Femur (tissue), 1 donor: ENCODE results near the gene KRT14.
"Not testable (repeated sequence)": the region's sequence is repeated elsewhere in the genome, so short reads cannot be mapped to it uniquely, and the experiment has no call there.

ENCODE experiments used
- DNase-seq: peaks from one replicate; pipeline ENCODE4 v3.0.0-alpha.2; 2017

Gene KRT14

DNA sequence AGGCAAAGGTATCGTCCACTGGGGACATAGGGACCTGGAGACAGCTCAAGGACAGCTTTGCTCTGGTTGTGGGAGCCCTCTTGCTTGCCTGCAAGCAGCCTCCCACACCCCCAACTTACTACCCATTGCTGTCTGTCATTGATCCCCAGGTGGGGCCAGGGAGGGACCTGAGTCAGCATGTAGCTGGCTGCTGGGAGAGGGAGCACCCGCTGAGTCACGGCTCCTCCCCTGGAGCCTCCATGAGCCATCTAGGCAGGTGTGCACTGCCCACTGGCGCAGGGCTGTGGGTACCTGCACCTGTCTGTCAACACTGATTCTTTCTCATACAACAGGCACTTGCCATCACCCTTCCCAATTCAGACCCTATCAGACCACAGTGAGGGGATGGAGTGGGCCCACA, 10.0 kb downstream of the KRT14 start:
- not testable (repeated sequence) for DNase-seq

DNA sequence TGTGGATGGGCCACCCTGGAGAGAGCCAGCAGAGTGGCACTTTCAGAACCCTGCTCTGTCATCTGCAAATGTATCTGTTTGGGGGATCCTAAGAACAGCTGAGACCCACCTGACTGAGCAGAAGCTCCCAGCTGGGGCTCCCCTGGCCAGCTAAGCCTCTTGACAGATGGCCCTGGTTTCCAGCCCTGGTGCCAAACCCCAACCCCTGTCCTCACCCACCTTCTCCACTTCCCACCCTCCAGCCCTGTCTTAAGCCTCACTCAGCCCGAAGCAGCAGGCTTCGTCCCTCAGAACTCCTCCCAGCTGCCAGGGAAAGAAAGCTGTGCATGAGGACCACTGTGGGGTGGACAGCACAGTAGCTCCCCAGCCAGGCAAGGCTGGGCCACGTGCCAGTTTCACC, 11.4 kb downstream of the KRT14 start:
- DNase-seq = no peak

DNA sequence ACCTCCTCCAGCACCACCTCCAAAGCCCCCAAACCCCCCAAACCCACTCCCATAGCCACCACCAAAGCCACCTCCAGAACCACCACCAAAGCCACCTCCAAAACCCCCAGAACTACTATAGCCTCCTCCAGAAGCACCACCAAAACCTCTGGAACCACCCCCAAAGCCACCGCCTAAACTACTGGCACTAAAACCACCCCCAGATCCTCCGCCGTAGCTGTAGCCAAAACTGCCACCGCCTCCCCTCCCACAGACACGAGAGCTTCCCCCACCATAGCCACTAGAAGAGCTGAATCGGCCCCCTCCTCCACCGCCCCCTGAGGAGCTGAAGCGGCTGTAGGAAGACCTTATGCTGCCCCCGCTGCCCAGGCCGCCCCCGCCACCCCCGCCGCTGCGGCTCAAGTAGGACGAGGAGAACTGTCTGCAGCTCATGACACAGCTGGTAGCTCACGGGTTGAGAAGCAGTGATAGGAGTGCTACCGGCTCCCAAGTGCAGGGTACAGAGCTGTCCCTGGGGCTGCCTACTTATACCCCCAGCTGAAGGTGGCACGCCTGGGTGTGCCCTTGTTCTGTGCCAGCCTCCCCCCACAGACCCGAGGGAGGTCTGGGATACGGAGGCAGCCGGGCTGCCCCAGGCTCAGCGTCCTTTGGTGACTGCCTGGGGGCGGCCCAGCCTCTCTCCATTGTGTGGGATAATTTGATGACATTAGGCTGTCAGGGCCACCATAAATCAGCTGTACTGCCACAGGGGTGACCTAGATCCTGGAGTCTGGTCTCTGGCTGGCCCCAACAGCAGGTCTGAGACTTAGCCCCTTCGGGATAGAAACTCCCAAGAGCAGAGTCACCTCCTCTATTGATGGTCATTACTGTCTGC, 14.9 kb downstream of the KRT14 start, which contains the start of gene KRT9:
TSS of gene KRT9 (minus strand) at position 499 of the 874 bp plus-strand sequence. CDS start at position 432, 67 bp downstream.
- no peak for DNase-seq

DNA sequence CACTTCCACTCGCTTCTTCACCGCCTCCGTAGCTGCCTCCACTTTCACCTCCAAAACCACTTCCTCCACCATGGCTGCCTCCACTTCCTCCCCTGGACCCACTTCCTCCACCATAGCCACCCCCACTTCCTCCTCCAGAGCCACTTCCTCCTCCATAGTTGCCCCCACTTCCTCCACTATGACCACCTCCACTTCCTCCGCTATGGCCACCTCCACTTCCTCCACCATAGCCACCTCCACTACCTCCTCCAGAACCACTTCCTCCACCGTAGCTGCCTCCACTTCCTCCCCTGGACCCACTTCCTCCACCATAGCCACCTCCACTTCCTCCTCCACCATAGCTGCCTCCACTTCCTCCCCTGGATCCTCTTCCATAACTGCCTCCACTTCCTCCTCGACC, 19.4 kb downstream of the KRT14 start:
- no peak for DNase-seq

DNA sequence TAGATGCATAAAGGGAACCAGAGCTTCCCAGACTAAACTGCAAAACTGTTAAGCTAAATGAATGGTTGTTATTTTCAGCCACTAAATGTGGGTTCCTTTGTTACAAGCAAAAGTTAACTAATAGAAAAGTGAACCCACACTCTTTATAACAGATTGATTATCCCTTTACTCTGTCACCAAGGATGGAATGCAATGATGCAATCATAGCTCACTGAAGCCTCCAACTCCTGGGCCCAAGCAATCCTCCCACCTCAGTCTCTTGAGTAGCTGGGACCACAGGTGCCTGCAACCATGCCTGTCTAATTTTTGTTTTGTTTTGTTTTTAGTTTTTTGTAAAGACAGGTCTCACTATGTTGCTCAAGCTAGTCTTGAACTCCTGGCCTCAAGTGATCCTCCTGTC, 21.4 kb downstream of the KRT14 start:
- DNase-seq = no peak

DNA sequence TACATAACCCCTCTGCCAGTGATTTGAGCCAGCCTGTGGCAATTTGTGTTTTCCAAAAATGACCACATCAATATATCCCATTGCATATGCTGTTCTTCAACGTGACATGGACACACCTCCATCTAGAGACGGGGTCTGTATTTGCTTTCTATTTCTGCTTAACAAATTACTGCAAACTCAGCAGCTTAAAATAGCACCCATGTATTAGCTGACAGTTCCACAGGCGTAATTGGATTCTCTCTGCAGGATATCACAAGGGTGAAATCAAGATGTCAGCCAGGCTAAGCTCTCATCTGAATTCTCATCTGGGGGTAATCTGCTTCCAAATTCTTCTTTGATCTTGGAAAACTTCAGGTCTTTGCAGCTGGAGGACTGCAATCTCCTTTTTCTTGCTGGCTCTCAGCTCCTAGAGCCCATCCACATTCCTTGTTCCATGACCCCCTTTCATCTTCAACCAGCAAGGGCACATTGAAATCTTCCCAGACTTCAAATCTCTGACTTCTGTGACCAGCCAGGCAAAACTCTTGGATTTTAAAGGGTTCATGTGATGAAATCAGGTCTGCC, 23.0 kb downstream of the KRT14 start:
- DNase-seq = no peak

DNA sequence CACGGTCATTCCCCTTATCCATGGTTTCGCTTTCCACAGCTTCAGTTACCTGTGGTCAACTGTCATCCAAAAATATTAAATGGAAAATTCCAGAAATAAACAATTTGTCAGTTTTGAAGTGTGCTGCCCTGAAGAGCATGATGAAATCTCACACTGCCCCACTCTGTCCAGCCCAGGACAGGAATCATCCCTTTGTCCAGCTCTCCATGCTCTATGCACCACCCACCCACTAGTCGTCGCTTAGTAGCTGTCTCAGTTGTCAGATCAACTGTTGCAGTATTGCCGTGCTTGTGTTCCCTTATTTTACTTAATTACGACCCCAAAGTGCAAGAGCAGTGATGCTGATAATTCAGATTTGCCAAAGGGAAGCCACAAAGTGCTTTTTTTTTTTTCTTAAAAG, 25.1 kb downstream of the KRT14 start:
- DNase-seq = no peak

DNA sequence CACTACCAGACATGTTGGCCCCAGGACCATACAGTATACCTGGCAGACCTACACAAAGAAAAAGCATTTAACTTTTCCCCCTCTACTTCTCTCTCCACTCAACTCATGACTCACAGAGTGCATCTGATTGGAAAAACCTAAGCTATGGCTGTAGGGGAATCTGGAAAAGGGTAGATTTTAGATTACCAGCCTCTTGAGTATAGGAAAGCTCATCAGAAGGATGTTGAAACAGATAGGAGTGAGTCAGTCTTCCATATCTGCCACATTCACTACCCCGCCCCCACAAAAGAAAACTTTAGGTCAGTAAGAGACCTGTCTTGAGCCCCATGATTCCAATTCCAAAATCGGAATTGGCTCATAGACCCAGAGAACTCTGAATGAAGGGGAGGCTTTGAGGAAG, 27.1 kb downstream of the KRT14 start:
- DNase-seq = no peak

DNA sequence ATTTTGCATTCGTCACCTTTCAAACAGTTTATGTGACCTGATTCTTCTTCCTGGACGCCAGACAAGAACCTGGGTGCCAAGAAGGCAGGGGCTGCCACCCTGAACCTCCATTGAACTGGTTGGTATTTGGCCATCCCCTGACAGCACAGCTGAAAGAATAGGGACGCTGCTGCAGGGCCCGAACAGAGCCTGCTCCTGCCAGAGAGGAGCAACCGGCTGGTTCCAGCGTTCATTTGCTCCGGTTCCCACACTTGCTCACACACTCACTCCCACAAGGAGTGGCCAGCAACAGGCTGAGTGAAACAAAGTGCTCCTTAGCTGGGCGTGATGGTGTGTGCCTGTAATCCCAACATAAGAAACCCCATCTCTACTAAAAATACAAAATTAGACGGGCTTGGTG, 29.8 kb downstream of the KRT14 start:
- DNase-seq = no peak

DNA sequence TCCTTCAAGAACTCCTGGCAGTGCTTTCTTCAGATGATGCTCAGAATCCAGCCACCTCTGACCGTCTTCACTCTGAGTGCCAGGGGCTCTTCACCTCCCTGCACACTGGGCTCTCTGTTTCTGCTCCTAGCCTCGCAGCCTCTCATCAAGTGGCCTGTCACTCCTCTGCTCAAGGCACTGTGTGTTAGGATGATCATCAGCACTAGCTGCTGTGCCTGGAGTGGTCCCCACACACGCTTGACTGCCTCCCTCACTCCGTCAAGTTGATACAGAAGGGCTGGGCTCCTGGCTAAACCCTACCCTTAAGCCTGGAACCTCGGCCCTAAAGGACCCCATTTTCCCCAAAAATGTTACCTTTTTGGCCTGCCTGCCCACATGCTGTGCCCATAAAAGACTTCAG, 30.4 kb downstream of the KRT14 start:
- no peak for DNase-seq

DNA sequence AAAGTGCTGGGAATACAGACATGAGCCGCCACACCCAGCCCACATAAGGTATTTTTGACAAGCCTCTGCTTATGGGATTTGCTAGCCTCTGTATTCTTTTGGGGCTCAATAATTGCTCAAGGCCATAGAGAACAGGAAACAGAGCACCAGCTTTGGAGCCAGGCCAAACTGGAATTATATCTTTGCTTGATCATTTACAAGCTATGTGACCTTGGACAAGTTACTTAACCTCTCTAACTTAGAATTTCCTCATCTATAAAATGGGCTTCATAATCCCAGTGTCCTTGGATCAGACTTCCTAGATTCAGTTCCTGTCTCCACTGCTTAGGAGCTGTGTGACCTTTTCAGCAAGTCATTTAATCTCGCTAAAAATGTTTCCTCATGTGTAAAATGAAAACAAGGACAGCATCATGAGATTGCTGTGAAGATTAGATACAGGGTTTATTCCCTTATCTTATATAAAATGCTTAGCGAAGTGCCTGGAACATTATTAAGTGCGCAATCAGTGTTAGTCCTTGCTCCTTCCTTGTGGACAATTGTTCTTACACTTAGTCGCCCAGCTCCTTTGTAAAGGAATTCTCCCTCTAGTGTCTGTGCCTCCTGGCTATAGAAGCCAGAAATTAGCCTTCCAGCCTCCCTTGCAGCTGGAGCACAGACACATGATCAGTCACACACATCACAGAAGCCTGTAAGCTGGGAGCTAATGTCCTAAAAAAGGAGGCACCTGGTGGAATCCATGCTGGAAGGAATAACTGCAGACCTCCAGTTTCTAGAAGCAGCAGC, 31.4 kb downstream of the KRT14 start:
- no peak for DNase-seq

DNA sequence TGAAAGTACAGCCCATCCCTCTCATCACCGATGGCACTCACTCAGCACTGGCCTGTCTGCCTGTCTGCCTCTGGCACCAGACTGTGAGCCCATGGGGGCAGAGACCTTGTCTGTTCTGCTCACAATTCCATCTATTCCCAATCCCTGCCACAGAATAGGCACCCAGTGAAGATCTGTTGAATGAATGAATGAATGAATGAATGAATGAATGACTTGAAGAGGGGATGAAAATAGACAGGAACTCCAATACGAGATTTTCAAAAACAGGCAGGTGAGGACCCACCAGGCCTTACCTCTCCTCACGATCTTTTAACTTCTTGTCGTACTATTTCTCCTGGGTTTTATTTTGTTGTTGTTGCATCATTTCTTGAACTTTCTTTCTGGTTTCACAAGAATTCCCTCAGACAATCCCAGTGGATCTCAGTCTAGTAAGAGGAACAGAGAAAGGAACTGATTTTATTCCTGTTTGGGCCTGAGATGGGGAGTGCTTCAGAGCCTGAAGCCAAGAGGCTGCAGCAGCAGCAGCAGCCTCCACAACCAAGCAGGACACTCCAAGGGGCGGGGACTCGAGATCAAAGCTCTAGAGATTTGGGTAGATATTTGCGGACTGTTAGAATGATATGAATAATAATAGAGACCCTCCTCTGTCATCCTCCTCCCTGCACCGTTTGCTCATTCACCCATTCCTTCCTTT, 32.6 kb downstream of the KRT14 start:
- DNase-seq = no peak

DNA sequence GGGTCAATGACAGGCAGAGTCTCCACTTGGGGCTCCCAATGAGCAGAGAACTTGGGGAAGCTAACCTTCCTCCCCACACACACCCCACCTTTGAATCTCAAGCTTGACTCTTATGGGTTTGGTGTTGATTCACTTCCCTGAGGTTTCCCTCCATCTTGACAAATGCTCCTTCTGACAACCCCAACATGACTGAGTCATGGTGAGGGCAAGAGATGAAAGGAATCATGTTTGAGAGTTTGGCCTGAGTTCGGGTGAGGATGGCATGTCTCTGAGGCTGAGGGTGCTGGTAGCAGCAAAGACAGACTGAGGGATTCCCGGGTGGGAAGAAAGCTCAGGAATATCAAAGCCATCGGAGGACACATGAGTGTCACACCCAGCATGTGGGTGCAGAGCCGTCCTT, 33.5 kb downstream of the KRT14 start:
- DNase-seq = no peak

DNA sequence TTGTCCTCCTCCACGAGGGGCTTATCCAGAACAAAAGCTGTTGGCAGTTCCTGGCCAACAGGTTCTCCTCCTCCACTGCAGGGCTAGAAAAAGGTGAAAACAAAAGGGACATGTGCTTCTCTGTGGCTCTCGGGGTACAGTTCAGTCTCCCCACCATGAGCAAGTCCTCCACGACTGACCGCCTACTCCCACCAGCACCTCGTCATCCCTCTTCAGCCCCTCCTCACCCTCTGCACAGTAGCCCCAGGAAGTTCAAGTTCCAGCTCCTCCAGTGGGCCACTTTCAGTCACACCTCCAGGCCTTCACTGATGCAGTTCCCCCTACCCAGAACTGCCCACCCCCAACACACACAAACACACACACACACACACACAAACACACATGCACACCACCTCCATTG, 34.2 kb downstream of the KRT14 start:
- DNase-seq = no peak

DNA sequence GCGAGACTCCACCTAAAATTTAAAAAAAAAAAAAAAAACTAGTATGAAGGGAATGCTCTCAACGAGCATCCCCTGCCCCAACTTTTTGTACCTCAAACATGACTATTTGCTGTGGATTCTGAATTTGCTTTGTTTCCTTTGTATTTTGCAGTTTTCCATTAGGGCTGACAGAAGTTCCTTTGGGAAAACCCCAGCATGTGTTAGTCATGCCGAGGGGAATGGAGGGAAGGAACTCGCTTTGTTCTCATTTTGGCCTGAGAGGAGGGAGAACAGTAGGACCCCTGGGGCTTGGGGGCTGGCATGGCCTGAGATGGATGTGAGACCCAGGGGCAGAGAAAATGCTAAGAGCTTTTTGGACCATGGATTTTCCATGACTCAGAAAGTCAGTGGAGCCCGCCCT, 35.3 kb downstream of the KRT14 start:
- DNase-seq = no peak

DNA sequence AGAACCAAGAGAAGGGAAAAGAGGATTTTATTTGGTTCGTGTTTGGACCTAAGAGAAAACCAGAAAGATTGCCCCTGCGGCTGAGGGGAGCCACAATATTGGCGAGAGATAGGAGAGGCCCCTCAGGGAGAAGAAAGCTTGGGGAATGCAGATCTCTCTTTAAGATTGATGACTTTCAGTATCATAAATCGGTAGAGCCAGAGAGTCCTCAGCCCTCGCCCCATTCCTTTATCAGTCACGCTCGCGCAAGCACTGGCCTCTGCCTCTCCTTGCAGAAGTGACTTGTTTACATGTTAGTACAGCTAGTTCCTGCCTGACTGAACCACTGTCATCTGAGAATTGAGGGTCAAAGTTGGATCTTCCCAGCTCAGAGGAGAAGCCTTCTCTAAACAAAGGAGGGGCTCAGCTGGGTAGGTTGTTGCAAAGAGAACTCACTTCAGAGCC, 37.1 kb downstream of the KRT14 start:
- no peak for DNase-seq

DNA sequence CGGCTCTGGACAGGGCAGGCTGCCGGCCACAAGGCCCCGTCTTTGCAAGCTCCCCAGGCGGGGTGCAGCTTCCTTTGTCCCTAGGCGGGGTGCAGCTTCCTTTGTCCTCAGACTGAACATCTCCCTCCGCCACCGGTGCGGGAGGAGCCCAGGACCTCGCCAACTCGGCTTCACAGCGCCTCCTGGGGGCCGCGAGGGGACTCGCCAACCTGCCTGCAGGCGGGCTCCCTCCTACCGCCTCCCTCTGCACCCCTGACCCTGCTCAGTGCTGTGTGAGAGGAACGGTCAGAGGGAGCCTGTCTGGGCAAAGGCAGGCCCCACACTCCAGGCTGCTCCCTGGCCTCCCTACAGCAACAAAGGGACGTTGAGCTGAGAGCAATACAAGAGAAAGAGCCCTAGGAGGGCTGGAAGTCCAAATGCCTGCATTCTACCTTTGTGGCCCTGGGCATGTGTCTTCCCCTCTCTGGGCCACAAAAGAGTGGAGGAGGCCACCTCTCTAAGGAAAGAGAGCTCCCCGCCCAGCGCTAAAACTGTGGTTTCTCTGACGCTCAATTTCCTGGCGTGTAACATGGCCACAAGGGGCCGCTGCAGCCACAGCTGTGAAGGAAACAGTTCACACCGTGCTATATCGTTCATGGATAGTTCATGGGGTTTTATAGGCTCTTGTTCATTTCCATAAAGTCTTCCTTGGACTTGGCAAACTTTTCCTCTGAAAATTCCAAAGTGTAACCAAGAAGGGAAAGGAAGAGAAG, 37.7 kb downstream of the KRT14 start:
- peak; percentile 89 for DNase-seq

DNA sequence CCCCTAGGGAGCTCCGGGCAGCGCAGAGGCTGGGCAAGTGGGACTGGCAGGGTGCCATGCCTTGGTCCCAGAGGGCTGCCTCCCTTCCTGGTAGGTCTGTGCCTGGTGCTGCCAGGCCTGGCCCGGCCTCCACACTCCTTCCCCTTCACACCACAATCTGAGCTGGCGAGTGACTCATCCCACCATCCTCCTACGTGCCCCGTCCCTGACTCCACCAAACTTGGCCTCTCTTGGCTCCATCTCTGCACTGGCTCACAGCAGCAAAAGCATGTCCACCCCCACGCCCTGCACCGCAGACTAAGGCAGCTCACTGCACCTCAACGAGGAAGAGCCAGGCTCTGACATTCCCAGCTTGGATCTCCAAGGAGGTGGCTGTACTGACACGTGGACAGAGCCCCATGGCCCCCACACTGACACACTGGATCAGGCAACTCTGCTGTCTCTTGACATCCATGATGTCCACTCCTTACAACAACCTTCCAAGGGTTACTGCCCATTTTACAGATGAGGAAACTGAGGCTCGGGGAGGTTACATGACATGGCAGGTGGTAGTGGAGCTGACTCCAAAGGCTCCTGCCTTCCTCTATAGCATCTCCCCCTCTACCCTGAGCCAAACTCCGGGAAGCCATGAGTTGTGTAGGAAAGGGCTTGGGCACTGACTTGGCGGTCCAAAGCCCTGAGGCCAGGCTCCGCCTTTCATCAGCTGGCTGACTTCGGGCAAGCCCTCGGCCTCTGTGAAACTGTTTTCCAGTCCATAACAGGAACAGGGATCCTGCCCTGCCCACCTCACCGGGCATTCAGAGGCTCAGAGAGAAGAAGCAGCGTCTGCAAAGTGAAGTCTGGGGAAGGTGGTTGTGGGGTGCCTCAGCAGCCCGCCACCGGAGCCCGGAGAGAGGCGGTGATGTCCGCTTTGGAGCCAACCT, 38.5 kb downstream of the KRT14 start:
- DNase-seq = peak; percentile 72

DNA sequence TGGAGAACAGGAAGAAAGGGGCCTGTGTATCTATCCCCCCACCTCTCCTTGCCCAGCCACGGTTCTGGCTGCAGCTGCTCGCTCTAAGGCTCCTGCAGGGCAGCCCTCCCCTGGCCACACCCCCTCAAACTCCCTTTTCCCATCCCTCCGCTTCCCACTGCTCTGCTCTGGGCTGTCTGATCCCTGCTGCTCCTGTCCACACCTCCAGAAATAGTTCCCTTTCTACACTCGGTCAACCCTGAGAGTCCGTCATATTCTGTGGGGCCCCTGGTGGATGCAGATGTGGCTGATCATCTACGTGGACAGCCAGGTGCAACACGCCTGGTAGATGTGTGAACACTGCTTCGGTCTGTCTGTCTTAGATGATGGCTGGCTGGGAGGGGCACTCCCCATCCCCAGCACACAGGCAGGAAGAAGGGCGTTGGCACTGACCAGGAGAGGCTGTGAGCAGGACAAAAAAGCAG, 39.3 kb downstream of the KRT14 start:
- DNase-seq = no peak

DNA sequence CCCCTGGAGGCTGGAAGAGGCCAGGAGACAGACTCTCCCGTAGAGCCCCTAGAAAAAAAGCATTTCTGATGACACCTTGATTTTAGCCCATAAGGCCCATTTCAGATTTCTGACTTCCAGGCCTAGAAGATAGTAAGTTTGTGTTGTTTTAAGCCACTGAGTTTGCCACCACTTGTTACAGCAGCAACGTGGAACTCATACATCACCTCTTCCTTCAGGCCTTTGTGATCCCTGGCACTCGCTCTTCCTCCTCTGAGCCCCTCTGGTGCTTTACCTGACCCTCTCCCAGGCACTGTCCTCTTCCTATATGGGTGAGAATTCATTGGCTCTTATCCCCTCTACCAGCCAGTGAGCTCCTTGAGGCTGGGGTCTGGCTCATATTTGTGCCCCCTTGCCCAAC, 39.9 kb downstream of the KRT14 start:
- no peak for DNase-seq

DNA sequence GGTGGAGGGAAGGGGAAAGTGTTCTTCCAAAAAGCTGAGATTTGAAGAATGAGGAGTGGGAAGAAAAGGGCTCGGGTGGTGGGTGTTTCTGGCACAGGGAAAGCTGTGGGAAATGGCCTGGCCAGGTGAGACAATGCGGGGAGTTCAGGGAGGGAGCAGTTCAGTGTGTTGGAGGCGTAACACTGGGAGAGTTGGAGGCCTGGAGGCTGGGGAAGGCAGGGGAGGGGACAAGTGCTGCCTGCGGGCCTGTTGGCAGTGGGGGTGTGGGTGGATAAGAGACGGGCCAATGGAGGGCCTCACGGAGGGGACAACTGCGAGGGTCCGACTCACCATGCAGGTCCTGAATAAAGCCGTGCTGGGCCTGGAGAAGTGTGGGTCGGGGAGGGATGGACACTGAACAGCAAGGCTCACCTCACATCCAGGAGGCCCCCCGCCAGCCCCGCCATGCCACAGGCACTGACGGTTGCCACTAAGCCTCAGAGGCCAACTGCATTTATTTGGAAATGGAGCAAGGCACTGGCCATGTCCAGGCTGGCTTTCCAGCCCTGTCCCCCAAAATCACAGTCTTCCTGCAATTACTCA, 40.8 kb downstream of the KRT14 start:
- no peak for DNase-seq
